Stimulated activated CD8-positive, alpha-beta memory T cell treated with anti-CD3 and anti-CD28 coated beads, Interleukin-7, amount 100 ng/mL, for 48 hours (primary cell): ENCODE measurements around the gene ATXN1L.
A peak's percentile ranks its signal among the peaks of the same experiment; 100 is the strongest.
"Not testable (repeated sequence)": the region's sequence is repeated elsewhere in the genome, so short reads cannot be mapped to it uniquely, and the experiment has no call there.

Experiments used
- DNase-seq, 2 donors: peaks; one replicate each; pipeline ENCODE4 v3.0.0-alpha.2; 2020; ENCODE audit warnings: low read depth in 1 of 2; ENCODE audit errors: extremely low read depth in 1 of 2

Gene ATXN1L

DNA sequence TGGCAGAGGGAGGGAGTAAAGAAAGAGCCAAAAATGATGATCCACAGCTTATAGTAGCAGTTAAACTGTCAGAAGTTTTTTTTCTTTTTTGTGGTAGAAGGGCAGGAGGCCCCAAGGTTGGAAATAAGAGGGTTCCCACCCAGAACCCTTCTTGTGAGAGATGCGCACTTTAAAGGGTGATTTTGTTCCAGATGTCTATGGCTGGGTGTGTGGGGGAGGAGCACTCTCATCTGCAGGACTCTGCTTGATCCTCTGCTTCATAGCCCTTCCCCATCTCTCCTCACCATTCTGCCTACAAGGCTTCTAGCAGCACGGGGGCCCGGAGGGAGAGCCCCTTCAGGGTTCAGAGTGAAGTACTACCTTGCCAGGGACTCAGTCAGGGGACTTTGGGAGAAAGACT is 6.4 kb downstream of the ATXN1L start:
- no peak for DNase-seq

DNA sequence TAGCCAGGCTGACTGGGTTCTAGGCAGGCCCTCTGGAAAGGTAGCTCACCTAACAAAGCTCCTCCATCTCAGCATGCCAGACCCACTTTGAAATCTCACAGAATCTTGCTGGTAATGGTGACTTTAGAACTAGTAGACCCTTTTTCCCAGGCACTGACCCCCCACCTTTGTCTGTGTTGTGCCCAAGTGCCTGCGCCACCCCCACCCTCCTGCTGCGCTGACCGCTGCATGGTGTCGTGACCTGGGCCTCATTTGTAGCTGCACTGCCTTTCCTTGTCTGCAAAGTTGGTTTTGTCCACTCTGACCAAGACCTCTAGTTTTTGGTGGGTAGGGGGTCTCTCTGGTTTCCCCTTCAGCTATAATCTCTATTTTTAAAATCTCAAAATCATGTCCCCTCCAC is 6.8 kb downstream of the ATXN1L start:
- no peak for DNase-seq

DNA sequence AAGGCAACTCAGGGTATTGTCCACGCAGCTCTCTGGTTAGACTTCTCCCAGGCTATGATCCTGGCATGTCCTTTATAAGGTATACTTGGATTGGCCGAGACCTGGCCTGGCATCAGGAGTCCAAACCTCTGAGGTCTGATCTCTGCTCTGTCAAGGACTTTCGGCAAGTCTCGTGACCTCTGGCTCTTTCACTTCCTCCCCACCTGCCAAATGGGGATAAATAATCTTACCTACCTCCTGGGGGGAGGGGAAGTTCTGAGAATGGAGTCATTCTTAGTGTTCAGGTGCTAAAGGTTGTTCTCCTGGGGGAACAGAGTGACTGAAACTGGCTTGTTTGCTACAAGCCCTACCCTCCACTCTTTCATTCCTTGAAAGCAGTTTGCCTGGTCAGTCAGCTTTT is 7.6 kb downstream of the ATXN1L start:
- DNase-seq = no peak

DNA sequence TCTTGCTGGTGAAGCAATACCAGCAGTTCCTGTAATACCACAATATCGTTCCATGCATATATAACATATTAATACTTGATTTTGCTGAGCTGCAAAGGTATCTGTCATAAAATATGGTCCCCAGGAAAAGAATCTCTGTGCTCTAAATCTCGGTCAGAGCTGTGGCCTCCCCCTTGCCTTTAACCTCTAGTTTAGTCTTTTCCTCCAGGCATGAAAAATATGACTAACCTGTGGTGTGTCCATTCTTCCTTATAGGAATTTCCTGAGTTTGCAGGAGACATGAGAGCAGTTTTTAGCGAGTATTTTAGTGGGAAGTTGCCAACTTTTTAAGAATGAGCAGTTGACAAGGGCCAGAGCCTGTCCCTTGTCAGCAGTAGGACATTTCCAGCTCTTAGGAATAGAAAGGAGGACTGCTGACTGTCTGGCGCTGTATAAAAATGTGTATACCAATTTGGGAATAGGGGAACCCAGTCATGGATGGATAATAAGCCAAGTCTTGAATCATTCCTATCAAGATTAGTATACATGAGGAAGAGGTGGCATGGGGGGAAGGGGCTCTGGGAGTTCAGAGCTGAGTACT is 8.7 kb downstream of the ATXN1L start:
- DNase-seq = no peak

DNA sequence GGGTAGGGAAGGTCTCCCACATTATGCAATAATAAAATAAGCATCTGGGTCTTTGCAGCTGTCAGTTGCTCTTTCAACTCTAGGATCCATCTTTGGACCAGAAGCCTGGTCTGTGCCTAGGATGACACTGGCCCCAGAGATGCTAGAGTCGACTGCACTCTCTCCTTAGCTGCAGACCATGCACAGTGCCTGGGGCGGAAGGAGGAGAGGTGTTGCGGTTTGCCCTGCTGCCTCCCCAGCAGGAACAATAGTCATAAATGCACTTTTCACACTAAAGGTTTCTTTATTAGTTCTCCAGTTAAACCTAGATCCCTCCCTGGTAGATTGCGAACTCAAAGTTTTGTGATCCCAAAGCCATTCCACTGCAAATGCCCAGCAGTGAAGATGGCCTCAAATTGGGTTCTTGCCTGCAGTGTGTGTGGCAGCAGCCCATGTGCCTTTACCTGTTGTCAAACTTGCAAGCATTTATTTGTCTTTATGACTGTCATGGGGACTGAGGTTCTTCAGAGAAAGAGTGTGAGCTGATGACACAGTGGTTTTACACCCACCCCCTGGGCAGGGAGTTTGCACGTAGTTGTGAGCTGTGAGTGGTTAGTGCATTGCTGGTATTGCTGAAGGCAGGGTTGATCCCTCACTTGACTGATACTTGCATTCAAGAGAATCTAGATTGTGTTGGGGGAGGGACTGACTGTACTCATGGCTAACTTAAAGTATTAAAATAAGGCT is 10.3 kb downstream of the ATXN1L start:
- peak in 1 of 2 donors; percentile 29 for DNase-seq

DNA sequence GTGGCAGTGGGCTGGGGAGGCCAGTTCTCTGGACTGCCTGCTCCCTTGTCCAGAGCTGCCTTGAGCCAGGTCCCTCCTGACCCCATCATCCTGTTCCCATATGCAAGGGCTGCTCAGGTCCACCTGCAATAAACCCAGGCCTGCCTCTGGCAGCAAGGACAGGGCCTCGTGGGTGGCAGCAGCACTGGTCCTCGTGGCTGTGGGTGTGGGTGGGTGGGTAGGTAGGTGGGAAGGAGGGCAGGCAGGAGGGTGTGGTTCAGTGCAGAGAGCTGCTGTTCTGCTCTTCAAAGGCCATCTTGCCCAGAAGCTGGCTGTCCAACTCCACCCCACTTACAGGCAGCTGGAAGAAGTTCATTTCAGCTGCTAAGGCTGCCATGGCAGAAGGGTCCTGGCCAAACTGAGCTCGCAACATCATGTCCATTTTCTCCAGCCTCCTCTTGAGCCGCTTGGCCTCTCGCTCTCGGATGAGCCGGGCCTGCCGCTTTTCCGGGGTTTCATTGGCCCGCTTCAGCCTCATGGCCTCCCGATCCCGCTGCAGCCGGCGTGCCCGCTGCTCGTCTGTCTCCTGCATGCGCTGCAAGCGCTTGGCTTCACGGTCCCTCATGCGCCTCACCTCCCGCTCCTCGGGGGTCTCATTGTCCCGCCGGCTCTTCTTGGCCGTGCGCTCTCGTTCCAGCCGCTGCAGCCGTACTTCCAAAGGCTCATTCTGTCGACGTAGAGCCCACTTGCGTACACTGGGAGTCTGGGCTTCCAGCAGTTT is 14.2 kb downstream of the ATXN1L start:
- DNase-seq = no peak

DNA sequence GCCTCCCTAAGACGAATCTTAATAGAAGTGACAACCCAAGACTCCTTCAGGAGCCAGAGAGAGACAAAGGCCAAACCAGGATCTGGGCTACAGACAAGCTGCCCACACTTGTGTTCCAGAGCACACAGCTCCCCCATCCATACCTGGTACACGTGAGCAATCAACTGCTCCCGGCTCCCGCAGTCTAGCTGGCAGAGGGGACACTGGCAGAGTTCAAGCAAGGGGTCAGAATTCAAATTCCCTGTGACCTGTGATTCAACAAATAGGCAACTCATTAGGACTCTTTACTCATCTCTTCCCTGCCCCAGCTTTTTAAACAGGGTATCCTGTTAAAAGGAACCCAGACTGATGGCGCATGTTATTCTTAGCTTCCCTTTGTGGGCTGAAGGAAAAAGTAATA is 18.2 kb downstream of the ATXN1L start:
- DNase-seq = no peak

DNA sequence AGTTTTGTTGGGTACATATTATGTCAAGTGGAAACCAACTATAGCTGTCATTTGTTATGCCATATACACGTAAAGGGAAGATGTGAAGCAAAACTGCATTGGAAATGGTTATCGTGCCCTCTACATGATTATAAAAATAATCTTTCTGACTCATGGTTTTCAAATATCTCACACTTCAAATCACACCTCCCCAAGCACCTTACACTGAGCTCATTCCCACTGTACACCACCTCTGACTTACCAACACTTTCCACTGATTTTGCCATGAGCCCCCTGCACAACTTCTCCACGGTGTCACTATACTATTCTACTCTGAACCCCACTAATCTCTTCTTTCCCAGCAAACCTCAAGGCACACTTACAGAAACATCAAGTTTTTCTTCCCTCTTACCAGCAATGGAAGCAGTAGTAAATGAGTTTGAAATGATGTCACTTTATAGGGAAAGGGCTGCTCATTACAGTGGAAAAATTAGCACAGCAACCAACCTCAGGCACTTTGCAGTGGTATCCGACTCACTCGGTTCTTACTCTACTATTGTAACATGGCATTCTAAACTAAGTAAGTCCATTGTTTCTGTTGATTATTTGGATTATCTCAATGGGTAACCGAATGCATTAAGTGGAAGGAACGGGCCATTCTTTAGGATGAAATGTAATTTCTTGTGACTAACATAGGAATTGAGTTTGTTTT is 19.5 kb downstream of the ATXN1L start:
- DNase-seq = no peak

DNA sequence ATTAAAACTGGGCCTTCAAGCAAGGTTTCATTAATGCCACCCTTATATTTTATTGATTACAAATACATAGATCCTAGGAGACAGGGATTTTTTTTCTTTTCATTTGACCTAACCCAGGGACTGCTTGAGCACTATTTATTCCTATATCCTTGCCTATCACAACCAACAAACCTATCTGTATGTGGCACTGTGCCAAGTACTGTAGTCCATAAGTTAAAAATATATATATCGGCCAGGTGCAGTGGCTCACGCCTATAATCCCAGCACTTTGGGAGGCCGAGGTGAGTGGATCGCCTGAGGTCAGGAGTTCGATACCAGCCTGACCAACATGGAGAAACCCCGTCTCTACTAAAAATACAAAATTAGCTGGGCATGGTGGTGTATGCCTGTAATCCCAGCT is 21.4 kb downstream of the ATXN1L start:
- not testable (repeated sequence) for DNase-seq

DNA sequence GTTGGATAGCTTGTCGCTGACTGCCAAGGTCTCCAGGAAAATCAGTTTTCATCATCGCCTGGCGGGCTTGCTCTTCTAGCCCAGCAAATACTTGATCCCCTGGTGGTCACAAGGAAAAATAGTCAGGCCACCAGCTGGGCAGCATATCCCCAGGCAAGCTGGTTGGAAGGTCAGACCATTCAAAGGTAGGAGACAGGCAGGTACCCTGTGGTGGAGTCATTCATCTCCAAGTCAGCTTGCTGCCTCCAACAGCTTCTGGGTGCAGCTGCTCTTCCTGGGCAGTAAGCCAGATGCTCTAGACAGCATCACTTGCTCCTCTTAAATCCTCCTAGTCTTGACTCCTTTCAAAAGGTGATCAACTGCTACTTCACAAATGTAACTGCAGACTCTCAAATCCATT is 22.2 kb downstream of the ATXN1L start:
- no peak for DNase-seq

DNA sequence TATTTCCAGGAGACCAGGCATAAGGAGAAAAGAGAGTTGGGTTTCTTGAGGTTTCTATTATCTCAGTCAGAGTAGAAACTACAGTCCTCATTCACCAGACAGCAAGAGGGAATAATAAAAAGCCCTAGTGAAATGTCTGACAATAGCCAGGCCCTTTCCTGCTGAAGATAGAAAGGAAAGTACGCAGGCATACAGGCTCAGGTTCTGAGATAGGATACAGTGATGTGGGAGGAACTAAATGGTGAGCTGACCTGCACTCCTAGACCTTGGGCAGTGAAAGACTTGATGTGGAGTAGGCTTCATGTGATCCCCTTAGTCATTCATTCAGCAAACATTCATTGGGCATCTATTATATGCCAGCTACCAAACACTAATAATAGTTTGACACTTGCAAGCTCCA is 23.3 kb downstream of the ATXN1L start:
- DNase-seq = no peak

DNA sequence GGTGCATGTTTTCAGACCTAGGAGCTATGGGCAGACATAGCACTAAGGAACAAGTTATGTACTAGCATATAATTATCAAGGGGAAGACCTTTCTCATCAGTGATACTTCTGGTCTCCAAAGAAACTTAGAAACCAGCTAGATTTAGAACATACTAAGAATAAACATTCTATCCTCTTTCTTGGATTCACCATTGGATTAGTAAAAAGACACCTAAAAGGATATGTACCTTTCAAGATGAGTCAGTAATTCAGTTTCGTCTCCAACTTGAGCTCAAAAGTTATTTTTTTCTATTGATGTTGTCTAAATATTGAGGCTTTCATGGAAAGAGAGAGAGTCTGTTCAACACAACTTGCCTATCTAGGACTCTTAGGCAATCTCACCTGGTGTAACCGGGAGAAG is 25.0 kb downstream of the ATXN1L start:
- DNase-seq = no peak

DNA sequence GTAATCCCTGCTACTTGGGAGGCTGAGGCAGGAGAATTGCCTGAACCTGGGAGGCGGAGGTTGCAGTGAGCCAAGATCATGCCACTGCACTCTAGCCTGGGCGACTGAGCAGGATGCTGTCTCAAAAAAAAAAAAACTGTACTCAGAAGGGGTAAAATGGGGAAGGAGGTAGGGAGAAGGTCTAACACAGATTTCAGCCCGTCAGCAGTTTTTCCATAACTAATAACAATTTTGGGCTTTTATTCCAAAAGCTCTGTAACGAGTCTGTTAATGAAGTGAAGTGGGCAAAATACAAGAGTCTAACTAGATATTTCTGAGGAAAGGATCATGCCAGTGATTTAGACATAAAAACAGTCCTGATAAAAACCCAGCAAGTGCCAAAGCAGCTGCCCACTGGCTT is 27.4 kb downstream of the ATXN1L start:
- no peak for DNase-seq

DNA sequence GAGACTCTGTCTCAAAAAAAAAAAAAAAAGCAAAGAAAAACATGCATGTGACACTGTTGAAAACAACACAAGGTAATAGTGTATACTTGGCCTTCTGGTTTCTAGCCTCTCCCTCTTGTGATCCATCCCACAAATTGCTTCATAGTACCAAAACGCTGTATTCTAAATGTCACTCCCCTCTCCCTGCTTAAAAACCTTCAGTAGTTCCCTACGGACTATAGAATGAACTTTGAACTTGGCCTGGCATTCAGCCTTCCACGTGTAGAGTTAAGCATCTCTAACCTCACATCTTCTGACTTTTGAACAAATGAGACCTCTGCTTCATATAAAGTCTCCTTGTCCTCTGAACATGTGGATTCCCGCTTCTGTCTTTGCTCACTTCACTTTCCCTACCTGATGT is 33.1 kb downstream of the ATXN1L start:
- DNase-seq = no peak

DNA sequence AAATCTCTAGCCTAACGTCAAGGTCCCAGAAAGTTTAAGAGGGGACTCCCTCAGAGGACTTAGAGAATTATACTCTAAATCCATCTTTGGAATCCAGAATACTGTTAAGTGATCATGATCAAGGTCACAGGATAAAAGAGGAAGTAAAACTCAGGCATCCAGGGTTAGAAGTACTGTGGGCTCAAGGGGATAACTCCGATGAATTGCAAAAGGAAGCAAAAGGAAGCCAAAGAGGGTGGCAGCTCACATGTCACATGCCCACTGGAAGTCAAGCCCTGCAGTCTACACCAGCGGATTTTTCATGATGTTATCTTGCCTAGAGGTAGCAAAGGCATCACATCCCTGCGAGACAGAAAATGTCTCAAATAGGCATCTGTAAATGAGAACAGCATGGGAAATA is 34.4 kb downstream of the ATXN1L start:
- no peak for DNase-seq

DNA sequence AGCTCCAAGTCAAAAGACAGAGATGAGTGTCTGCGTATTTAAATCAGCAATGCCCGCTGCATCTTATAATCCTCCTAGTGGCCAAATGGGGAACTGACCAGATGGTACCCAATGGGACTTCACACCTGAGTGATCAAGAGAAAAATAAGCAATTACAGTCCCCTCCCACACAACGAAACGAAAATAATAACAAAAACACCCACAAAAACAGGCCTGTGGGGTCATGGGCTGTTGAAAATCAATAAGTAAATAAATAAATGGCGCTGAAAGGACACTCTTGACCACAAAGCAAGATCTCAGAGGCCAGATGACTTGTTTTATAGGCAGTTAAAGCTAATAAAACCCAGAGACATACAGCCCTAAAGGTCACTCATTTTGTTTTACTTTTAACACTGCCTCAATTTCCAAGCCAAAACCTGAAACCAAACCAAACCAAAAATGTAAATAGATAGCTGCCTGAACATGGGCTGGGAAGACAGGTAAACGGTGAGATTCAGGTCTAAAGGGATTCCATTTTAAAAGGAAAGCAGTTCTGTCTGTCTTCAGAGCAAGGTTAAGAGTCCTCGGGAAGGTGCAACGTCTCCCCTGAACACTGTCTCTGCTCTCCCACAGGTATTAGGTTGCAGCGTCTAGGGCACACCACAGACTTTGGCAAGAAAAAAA is 36.9 kb downstream of the ATXN1L start:
- DNase-seq = peak in 1 of 2 donors; percentile 61

DNA sequence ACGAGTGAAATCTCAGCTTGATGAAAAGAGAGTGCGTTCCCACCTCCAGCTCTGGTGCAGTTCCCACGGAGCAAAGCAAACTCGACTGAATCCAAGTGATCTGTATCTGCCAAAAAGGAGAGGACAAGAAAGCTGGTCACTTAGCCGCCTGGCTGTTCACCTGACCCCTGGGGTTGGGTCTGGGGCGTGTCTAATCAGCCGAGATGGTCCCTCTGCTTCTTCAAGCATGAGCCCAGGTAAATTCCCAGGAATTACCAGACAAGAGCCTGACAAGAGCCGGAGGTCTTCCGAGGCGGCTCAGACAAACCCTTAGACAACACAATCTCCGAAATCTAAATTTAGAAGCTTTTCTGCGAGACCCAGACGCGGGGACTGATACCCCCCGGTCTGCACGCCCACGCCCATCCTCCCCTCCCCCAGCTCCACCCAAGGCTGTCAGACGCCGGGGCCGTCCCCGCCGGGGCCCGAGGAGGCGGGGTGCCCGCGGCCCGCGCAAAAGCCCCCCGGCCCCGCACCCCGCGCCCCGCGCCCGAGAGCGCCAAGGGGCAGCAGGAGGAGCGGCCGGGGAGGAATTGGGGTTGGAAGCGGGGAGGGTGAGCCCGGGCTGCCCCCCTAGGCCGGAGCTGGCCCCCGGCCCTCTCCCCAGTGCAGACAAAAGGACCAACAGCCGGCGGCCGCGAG is 37.5 kb downstream of the ATXN1L start:
- peak; percentile 14 to 25 for DNase-seq

DNA sequence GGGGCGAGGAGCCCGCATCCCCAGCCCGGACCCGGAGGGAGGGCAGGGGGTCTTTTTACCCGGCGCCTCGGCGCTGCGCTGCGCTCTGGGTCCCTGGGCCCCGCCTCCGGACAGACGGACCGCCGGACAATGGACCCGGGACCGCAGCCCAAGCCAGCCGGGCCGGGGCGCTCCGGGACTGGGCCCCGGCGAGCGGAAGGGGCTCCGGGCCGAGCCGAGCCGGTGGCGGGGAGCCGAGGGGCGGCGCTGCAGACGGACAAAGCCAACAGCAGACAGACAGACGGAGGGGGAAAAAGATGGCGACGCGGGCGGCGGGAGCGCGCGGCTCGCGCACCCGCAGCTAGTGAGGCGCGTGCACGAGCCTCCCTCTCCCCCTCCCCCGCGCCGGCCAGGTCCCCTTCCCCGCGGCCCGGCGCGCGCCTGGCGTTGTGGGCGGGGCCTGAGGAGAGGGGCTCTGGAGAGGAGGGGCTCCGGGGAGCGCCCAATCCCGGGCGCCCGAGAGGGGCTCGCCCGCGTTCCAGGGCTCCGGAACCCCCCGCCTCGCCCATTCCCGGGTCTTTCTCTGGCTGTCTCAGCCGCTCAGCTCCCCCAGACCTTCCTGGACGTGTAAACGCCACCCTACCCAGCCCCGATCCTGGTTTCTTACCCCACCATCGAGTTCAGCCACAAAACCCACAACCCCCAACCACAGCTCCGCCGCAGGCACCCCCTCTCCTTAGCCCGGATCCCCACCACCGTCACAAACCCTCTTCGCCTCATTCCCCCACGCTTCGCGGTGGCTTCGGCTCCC is 38.3 kb downstream of the ATXN1L start, which contains the start of gene ZNF821:
TSS of gene ZNF821 (minus strand) at position 334 of the 790 bp plus-strand sequence. CDS start 4,236 bp downstream, outside the sequence.
- peak; percentile 47 to 54 for DNase-seq

DNA sequence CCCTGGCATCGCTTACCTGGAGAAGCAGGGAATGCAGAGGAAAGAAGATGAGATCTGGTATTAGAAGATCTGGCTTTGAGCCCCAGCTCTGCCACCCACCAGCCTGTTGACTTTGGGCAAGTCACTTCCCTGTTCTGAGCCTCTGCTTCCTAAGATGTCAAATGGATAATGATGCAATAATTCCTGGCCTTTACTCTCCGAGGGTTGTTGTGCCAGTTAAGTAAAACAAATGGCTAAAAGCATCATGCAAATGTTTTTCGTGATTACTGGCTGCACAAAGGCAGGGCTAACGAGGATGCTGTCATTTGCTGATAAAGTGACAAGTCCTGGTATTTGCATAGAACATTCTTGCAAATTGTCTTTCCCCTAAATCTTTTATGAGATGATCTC is 39.5 kb downstream of the ATXN1L start:
- DNase-seq = no peak

DNA sequence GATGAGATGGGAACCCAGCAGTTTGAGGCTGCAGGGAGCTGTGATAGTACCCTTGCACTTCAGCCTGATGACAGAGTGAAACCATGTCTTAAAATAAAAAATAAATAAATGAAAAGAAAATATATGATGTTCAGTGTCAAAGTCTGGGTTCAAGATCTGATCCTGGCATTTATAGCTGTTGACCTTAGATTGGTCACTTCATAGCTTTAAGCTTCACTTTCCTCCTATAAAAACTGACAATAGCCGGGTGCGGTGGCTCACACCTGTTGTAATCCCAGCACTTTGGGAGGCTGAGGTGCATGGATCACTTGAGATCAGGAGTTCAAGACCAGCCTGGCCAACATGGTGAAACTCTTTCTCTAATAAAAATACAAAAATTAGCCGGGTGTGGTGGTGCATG is 43.4 kb downstream of the ATXN1L start:
- DNase-seq = no peak
